HUES48 (cell line): Measurements from ENCODE around the gene TRNP1.
A peak's percentile ranks its signal among the peaks of the same experiment; 100 is the strongest.

Experiments
- H3K27ac ChIP-seq: one replicate; pipeline ENCODE4 v1.7.0; 2013; ENCODE audit warnings: low read depth, low read length, inconsistent platforms
- H3K27me3 ChIP-seq: 2 replicates; pipeline ENCODE4 v1.6.1; 2013; ENCODE audit warnings: mild to moderate bottlenecking, low read length; ENCODE audit not compliant: control insufficient read depth, insufficient read depth
- H3K36me3 ChIP-seq: 2 replicates; pipeline ENCODE4 v1.6.1; 2013; ENCODE audit warnings: low read length; ENCODE audit not compliant: control insufficient read depth, insufficient read depth
- H3K4me1 ChIP-seq: 2 replicates; pipeline ENCODE4 v1.6.1; 2013; ENCODE audit warnings: mild to moderate bottlenecking, low read length; ENCODE audit not compliant: control insufficient read depth, insufficient read depth
- H3K4me3 ChIP-seq: 2 replicates; pipeline ENCODE4 v1.5.1; 2013; ENCODE audit warnings: mild to moderate bottlenecking, low read depth, low read length
- H3K9ac ChIP-seq: 2 replicates; pipeline ENCODE4 v1.6.1; 2013; ENCODE audit warnings: mild to moderate bottlenecking, low read depth, low read length, moderate library complexity
- H3K9me3 ChIP-seq: 2 replicates; pipeline ENCODE4 v1.6.1; 2013; ENCODE audit warnings: low read length; ENCODE audit not compliant: control insufficient read depth, insufficient read depth

The TRNP1 gene

DNA sequence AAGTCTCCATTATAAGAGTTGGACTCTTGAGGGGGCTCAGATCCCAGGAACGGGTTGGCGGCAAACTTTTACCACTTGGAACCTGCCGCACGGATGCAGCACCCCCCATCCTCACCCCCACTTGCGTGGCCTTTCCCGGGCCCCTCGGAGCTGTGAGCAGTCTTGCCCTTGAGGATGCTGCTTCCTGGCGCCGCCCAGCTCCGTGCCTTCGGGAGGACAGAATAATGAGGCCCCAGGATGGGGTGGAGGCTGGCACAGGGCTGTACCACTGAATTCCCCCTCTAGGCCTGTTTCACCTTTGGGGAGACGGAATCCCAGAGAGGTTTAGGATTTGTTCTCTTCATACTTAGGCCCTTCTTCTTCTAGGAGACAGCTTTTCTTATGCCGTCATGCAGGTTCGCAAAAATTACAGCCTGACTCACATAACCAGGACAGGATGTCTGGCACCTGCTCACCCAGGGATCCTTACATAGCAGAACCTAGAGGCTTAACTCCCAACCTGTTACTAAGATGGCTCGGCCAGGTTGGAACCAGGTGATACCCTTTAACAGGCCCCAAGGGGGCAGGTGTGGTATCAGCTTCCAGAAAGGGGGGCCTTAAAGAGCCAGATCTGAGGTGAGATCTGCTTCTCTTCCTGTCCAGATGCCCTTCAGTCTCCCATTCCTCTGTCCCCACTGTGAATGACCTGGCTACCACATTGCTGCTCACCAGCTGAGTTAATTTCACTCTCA is 1.5 kb downstream of the TRNP1 start:
- H3K9ac ChIP-seq: peak overlapping the region; percentile 78
- no peaks in the 10 kb centered on the region for H3K9me3 ChIP-seq
- peak overlapping the region; percentile 90 for H3K4me3 ChIP-seq
- H3K27ac ChIP-seq: no peak overlapping the region
- peaks cover 20% of the 10 kb centered on the region for H3K36me3 ChIP-seq
- H3K27me3 ChIP-seq: no peaks in the 10 kb centered on the region
- H3K4me1 ChIP-seq: peaks cover 50% of the 10 kb centered on the region

DNA sequence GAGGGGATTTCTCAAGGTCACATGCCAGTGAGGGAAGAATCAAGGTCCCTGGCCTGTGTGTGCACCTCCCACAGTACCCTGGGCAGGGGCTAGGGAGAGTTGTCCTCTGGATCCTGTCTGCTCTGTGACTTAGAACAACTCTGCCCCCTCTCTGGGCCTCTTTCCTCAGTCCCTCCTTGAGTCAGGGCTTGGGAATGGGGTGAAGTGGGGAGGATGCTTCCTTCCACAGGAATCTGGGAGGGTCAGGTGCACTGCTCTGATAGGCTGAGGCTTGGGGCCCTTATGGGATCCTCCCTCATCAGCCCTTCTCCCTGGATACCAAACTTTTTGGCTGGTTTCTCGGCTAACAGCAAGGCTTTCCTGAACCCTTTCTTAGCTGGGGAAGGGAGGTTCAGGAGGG is 2.5 kb downstream of the TRNP1 start:
- H3K4me3 ChIP-seq: peak overlapping the region; percentile 11; the same call in 1 of the 2 replicates
- no peaks in the 10 kb centered on the region for H3K9me3 ChIP-seq
- H3K27ac ChIP-seq: no peak overlapping the region
- H3K9ac ChIP-seq: no peak overlapping the region
- no peaks in the 10 kb centered on the region for H3K27me3 ChIP-seq
- peaks cover 31% of the 10 kb centered on the region for H3K36me3 ChIP-seq
- peaks cover 58% of the 10 kb centered on the region for H3K4me1 ChIP-seq

- H3K4me1 ChIP-seq: peaks cover 59% of the 10 kb centered on the region
- H3K36me3 ChIP-seq: peaks cover 31% of the 10 kb centered on the region
- no peaks in the 10 kb centered on the region for H3K9me3 ChIP-seq
- H3K27me3 ChIP-seq: no peaks in the 10 kb centered on the region
- H3K9ac ChIP-seq: no peak overlapping the region
- H3K27ac ChIP-seq: no peak overlapping the region
- H3K4me3 ChIP-seq: no peak overlapping the region
Observed at GRCh38 chr1:26996665-26997064, 3.2 kb downstream of the TRNP1 start.

- peak overlapping the region; percentile 1; the same call in 1 of the 2 replicates for H3K4me3 ChIP-seq
Observed at GRCh38 chr1:26998429-26999300, 5.2 kb downstream of the TRNP1 start.

GRCh38 chr1:26999440-26999987 is 6.0 kb downstream of the TRNP1 start:
- Histone ChIP-seq H3K36me3 (peaks cover 45% of the 10 kb centered on the region), H3K4me3 (peak overlapping the region; percentile 34; the same call in 1 of the 2 replicates), H3K9me3 (no peaks in the 10 kb centered on the region), H3K9ac (peak overlapping the region; percentile 64), H3K4me1 (peaks cover 74% of the 10 kb centered on the region), H3K27ac (peak overlapping the region; percentile 99), H3K27me3 (no peaks in the 10 kb centered on the region)

More at GRCh38 chr1:26998429-26999300, 5.2 kb downstream of the TRNP1 start:
- Histone ChIP-seq H3K9ac (peak overlapping the region; percentile 44), H3K4me1 (peaks cover 66% of the 10 kb centered on the region), H3K27ac (peak overlapping the region; percentile 99), H3K9me3 (no peaks in the 10 kb centered on the region), H3K27me3 (no peaks in the 10 kb centered on the region), H3K36me3 (peaks cover 37% of the 10 kb centered on the region)

DNA sequence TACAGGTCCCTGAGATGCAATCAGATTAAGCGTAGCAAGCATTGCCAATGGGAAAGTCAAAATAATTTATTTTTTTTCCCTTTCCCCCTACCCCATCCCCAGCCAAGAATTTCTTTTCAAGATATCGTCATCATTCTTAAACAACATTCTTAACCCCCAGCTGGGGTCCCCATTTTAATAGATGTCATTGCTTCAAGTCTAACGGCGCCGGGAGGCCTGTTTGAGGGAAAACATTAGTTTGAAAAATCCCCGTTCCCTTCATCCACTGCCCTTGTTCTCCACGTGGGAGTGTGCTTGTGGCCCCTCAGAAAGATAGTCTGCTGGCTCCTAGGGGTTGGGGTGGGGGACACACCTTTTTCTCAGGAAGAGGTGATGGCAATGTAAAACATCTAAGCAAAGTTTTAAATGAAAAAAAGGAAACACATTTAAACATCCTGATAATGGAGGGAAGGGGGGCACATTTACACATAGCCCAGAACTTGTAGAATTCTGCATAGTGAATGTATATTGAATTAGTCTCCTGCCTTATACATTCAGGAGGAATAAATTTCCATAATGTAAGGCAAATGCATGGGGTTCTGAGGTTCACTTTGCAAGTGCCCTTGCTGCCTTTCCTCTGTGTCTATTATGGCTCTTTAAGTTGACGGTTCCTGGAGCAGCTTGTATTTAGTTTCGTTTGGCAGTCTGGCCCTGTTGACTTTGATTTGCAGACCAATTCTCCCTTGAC is 6.8 kb downstream of the TRNP1 start:
- H3K36me3 ChIP-seq: peaks cover 51% of the 10 kb centered on the region
- H3K9me3 ChIP-seq: no peaks in the 10 kb centered on the region
- peaks cover 77% of the 10 kb centered on the region for H3K4me1 ChIP-seq
- peak overlapping the region; percentile 64; the same call in 1 of the 2 replicates for H3K9ac ChIP-seq
- peak overlapping the region; percentile 99 for H3K27ac ChIP-seq
- peak overlapping the region; percentile 34; the same call in 1 of the 2 replicates for H3K4me3 ChIP-seq
- H3K27me3 ChIP-seq: no peaks in the 10 kb centered on the region

- Histone ChIP-seq H3K4me1 (peaks cover 77% of the 10 kb centered on the region), H3K36me3 (peaks cover 51% of the 10 kb centered on the region), H3K9me3 (no peaks in the 10 kb centered on the region), H3K27me3 (no peaks in the 10 kb centered on the region), H3K9ac (no peak overlapping the region), H3K27ac (peak overlapping the region; percentile 99), H3K4me3 (no peak overlapping the region)
Observed at GRCh38 chr1:27000817-27001460, 7.4 kb downstream of the TRNP1 start.

- peak overlapping the region; percentile 69 for H3K27ac ChIP-seq
Observed at GRCh38 chr1:27001570-27002360, 8.3 kb downstream of the TRNP1 start.

GRCh38 chr1:27003745-27004470 is 10.4 kb downstream of the TRNP1 start:
- Histone ChIP-seq H3K4me1 (peaks cover 78% of the 10 kb centered on the region), H3K9ac (no peak overlapping the region), H3K9me3 (no peaks in the 10 kb centered on the region), H3K27me3 (no peaks in the 10 kb centered on the region), H3K4me3 (no peak overlapping the region), H3K27ac (peak overlapping the region; percentile 92), H3K36me3 (peaks cover 51% of the 10 kb centered on the region)

More at GRCh38 chr1:27001570-27002360, 8.3 kb downstream of the TRNP1 start:
- no peaks in the 10 kb centered on the region for H3K9me3 ChIP-seq
- H3K4me1 ChIP-seq: peaks cover 77% of the 10 kb centered on the region
- H3K27me3 ChIP-seq: no peaks in the 10 kb centered on the region
- H3K36me3 ChIP-seq: peaks cover 51% of the 10 kb centered on the region
- no peak overlapping the region for H3K9ac ChIP-seq
- H3K4me3 ChIP-seq: no peak overlapping the region
